ENCODE data around the gene FGFR4.

Gene FGFR4

DNA sequence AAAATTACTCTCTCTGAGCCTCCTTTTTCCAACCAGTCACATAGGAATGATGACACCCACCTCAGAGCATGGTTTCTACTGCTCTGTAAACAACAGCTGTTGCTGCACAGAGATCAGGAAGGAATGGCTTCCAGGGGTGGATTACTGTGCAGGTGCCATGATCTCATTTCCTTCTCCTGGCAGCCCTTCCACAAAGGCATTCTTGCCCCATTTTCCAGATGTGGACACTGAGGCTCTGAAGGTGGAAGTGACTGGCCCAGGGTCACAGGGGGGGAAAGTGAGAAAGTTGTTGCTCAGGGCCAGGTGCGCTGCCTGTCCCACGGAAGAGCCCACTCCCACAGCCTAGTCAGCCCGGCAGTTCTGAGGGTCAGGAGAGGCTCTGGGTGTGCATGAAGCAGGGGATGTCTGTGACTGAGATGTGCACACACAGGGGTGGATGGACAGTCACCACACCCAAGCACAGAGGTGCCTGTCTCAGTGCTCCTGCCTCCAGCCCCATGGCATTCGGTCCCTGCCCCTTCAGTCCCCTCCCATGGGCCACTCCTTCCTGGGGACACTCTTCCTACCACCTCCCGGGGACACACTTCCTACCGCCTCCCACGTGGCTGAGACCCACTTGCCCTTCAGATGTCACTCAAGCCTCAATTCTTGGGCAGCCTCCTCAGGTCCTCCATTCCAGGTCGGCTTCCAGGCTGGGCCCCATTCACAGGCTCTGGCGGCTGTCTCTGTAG, 17.0 kb downstream of the FGFR4 start:
- no peak for DNase-seq (ENCODE audit: low read depth)

DNA sequence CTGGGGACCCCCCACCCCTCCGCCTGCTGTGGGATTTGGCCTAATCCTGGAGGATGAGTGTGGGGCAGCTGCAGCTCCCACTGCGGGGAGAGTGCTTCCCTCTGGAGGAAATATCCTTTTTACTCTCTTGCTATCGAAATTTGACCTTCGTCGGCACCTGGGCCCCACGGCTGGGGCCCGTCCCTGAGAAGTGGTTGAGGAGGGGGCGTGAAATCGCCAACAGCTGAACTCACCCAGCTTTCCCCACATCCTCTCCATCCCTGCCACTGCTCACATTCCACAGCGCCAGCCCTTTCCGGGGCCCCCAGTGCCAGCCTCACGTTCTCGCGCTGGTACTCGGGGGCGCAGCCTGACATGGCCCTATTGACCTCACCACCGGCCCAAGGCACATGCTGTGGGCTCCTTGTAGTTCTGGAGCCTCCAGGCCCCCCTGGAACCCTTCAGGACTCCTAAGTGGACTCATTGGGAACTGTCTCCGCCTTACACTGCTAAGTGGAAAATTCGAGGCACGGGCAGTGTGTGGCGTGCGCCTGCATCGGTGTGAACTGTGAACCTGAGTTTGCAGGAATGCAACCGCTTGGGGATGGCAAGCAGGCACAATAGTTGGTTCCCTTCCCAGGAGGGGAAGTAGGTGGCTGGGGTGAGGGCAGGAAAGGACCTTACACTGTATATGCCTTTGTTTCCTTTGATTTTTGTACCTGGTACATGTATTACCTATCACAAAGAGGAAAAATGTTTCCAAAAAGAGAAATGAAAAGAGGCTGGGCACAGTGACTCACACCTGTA, 19.2 kb downstream of the FGFR4 start:
- DNase-seq (ENCODE audit: low read depth) = no peak

- DNase-seq (ENCODE audit: low read depth) = no peak
Observed at GRCh38 chr5:177107159-177107558, 20.4 kb downstream of the FGFR4 start.

- DNase-seq (ENCODE audit: low read depth) = no peak
Observed at GRCh38 chr5:177109810-177110209, 23.1 kb downstream of the FGFR4 start.

GRCh38 chr5:177111720-177112394, 25.1 kb downstream of the FGFR4 start:
- DNase-seq (ENCODE audit: low read depth) = peak; percentile 48

- DNase-seq (ENCODE audit: low read depth) = no peak
Observed at GRCh38 chr5:177112589-177113220, 26.0 kb downstream of the FGFR4 start.

DNA sequence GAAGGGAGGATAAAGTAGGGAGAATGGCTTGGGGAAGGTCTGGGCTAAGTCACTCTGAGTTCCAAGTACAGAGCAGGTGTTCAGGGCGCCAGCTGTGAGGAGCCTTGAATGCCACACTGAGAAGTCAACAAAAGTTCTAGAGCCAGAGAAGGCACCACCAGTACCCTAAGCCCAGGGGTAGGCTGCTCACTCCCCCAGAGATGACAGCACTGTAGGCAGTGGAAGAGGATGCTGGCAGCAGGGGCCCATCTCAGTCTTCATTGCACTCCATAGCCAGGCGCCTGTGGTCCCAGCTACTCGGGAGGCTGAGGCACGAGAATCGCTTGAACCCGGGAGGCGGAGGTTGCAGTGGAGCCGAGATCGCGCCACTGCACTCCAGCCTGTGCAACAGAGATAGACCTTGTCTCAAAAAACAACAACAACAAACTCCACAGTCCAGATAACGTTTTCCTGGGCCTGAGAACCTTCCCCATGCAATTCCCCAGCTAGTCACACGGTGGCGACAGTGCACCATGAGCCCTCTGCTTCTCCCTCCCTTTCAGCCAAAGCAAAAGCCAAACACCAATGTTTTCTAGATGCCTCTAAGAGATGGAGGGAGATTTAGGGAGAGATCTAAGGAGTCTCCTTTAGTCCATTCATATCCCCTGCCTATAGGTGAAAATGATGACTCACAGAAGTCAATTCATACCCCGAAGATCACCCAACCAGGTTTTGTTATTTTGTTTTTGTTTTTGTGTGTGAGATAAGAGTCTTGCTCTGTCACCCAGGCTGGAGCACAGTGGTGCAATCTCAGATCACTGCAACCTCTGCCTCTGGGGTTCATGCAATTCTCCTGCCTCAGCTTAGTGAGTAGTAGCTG, 27.1 kb downstream of the FGFR4 start:
- peak; percentile 69 for DNase-seq (ENCODE audit: low read depth)

GRCh38 chr5:177116631-177117373, 30.1 kb downstream of the FGFR4 start:
- peak; percentile 75 for DNase-seq (ENCODE audit: low read depth)

DNA sequence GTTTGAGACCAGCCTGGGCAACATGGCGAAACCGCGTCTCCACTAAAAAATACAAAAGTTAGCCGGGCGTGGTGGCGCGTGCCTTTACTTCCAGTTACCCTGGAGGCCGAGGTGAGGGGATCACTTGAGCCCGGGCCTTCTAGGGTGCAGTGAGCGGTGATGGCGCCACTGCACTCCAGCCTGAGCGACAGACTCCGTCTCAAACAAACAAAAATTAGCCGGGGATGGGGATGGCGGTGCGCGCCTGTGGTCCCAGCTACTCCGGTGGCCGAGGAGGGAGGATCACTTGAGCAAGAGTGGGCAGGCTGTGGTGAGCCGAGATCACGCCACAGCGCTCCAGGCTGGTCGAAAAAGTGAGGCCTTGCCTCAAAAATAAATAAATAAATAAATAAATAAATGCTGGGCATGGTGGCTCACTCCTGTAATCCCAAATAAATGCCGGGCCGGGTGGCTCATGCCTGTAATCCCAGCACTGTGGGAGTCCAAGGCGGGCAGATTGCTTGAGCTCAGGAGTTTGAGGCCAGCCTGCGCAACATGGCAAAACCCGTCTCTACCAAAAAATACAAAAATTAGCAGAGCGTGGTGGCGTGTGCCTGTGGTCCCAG, 30.8 kb downstream of the FGFR4 start:
- DNase-seq (ENCODE audit: low read depth) = no peak

- DNase-seq (ENCODE audit: low read depth) = no peak
Observed at GRCh38 chr5:177122566-177122965, 35.9 kb downstream of the FGFR4 start.

DNA sequence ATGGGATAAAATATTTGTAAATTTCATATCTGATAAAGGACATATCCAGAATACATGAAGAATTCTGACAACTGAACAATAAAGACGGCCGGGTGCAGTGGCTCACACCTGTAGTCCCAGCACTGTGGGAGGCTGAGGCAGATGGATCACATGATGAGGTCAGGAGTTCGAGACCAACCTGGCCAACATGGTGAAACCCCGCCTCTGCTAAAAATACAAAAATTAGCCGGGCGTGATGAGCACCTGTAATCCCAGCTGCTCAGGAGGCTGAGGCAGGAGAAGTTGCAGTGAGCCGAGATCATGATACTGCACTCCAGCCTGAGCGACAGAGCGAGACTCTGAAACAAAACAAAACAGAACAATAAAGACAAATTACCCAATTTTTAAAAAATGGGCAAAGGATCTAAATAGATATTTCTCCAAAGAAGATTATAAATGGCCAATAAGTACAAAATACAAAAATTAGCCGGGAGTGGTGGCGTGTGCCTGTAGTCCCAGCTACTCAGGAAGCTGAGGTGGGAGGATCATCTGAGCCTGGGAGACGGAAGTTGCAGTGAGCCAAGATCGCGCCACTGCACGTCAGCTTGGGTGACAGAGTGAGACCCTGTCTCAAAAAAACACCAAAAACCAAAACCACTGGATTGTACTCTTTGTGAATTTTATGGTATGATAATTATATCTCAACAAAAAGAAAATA, 37.2 kb downstream of the FGFR4 start:
- DNase-seq (ENCODE audit: low read depth) = no peak

DNA sequence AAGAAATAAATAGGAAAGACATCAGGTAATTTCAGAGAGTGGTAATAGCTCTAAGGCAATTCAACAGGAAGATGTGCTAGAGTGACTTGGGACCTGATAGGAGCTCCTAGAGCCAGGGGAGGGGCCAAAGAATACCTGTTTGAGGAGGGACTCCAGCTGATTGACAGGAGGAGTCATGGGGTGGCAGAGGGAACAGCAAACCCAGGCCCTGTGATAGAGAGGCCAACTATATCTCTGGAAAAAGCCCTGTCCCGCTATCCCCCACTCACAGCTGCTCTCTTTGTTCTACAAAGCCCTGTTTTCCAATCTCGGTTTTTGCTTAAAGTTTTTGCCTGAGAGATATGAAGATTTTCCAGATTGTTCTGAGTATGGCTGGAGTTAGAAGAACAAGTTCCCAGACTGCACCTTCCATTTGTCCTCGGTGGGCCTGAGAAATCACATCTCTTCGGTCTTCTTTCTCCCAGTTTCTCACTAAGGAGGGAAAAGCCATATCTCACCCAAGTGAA, 37.8 kb downstream of the FGFR4 start:
- no peak for DNase-seq (ENCODE audit: low read depth)

- DNase-seq (ENCODE audit: low read depth) = no peak
Observed at GRCh38 chr5:177126771-177127170, 40.1 kb downstream of the FGFR4 start.

GRCh38 chr5:177128551-177128981, 41.9 kb downstream of the FGFR4 start:
- no peak for DNase-seq (ENCODE audit: low read depth)

- DNase-seq (ENCODE audit: low read depth) = no peak
Observed at GRCh38 chr5:177130211-177131018, 43.7 kb downstream of the FGFR4 start.

- no peak for DNase-seq (ENCODE audit: low read depth)
Observed at GRCh38 chr5:177131019-177131320, 44.3 kb downstream of the FGFR4 start.

- no peak for DNase-seq (ENCODE audit: low read depth)
Observed at GRCh38 chr5:177131352-177132135, 44.8 kb downstream of the FGFR4 start.
